IMR-90 (cell line): ENCODE results near the gene RHOG. TPM values are rescaled to one million over a fixed set of nuclear protein-coding genes. Genes with fewer than 3 reads are reported as not detected.

Experiments
- ATAC-seq: fragments of 200-7000 bp; cut with Tn5 transposase; 2 replicates; pipeline ENCODE4 v1.9.1; 2020; ENCODE audit warnings: low read depth, mild to moderate bottlenecking, moderate library complexity
- BruUV-seq: library from RNA; stranded (reverse); fragments of 400-500 nt; replicated peaks from 2 replicates; lab custom pipeline; 2021; lab: Mats Ljungman, UMichigan
- CTCF ChIA-PET: fragments of 300-600 bp; formaldehyde crosslinking; extraction: SDS; loops from one replicate; lab custom pipeline; 2021; ENCODE audit warnings: antibody characterized with exemption; lab: Yijun Ruan, JAX
- POLR2A ChIA-PET: fragments of 300-600 bp; sonication (Branson Sonifier 250); formaldehyde crosslinking; loops from one replicate; lab custom pipeline; 2022; ENCODE audit warnings: antibody characterized with exemption; ENCODE audit not compliant: unreplicated experiment; lab: Charles Lee
- DNase-seq: peaks from one replicate; pipeline ENCODE4 v3.0.0; 2013
- H2AFZ ChIP-seq: replicated peaks from 2 replicates; pipeline ENCODE3; 2013; ENCODE audit warnings: low read length, mild to moderate bottlenecking; ENCODE audit not compliant: poor library complexity
- H2AK5ac ChIP-seq: 2 replicates; pipeline ENCODE4 v1.6.1; 2013; ENCODE audit warnings: low read depth, low read length, inconsistent platforms
- H2AK9ac ChIP-seq: replicated peaks from 2 replicates; pipeline ENCODE3; 2013; ENCODE audit warnings: mild to moderate bottlenecking, low read depth, low read length, moderate library complexity; ENCODE audit not compliant: poor library complexity
- H2BK120ac ChIP-seq: 2 replicates; pipeline ENCODE4 v1.6.1; 2013; ENCODE audit warnings: low read depth, low read length, inconsistent platforms
- H2BK15ac ChIP-seq: 3 replicates; pipeline ENCODE4 v1.6.1; 2013; ENCODE audit warnings: low read depth, low read length, inconsistent platforms
- H2BK20ac ChIP-seq: 2 replicates; pipeline ENCODE4 v1.6.1; 2013; ENCODE audit warnings: low read depth, mild to moderate bottlenecking, inconsistent platforms, low read length, moderate library complexity
- H2BK5ac ChIP-seq: 2 replicates; pipeline ENCODE4 v1.6.1; 2013; ENCODE audit warnings: mild to moderate bottlenecking, low read depth, low read length, inconsistent platforms; ENCODE audit not compliant: poor library complexity, severe bottlenecking
- H3K14ac ChIP-seq: replicated peaks from 2 replicates; pipeline ENCODE4 v1.6.1; 2013; ENCODE audit warnings: low read depth, low read length, inconsistent platforms
- H3K18ac ChIP-seq: 2 replicates; pipeline ENCODE4 v1.6.1; 2013; ENCODE audit warnings: low read depth, low read length, control low read depth
- H3K23ac ChIP-seq: 2 replicates; pipeline ENCODE4 v1.6.1; 2013; ENCODE audit warnings: low read depth, low read length, inconsistent platforms
- H3K27ac ChIP-seq: 2 replicates; pipeline ENCODE4 v1.5.1; 2013; ENCODE audit warnings: mild to moderate bottlenecking, control low read depth, low read length; ENCODE audit not compliant: insufficient read depth
- H3K27me3 ChIP-seq: 2 replicates; pipeline ENCODE4 v1.6.1; 2013; ENCODE audit warnings: low read length; ENCODE audit not compliant: control insufficient read depth, insufficient read depth
- H3K36me3 ChIP-seq: 2 replicates; pipeline ENCODE4 v1.6.1; 2013; ENCODE audit warnings: low read length, mixed read lengths; ENCODE audit not compliant: control insufficient read depth, insufficient read depth
- H3K4ac ChIP-seq: 2 replicates; pipeline ENCODE4 v1.6.1; 2013; ENCODE audit warnings: low read depth, low read length, inconsistent platforms
- H3K4me1 ChIP-seq: 2 replicates; pipeline ENCODE4 v1.6.1; 2013; ENCODE audit warnings: low read length, mixed read lengths; ENCODE audit not compliant: control insufficient read depth, insufficient read depth
- H3K4me2 ChIP-seq: 2 replicates; pipeline ENCODE4 v1.6.1; 2013; ENCODE audit warnings: low read depth, mild to moderate bottlenecking, control low read depth, low read length, moderate library complexity
- H3K4me3 ChIP-seq: 2 replicates; pipeline ENCODE4 v1.5.1; 2013; ENCODE audit warnings: low read depth, mild to moderate bottlenecking, control low read depth, low read length, moderate library complexity; ENCODE audit not compliant: insufficient read depth
- H3K56ac ChIP-seq: 2 replicates; pipeline ENCODE4 v1.6.1; 2013; ENCODE audit warnings: low read length, inconsistent platforms; ENCODE audit not compliant: insufficient read depth; ENCODE audit errors: extremely low read depth
- H3K79me1 ChIP-seq, 2 experiments: 2 replicates each; pipeline ENCODE4 v1.6.1; 2013; ENCODE audit warnings: low read length in 2 of 2, inconsistent platforms in 1 of 2, low read depth in 1 of 2
- H3K9ac ChIP-seq: 2 replicates; pipeline ENCODE4 v1.6.1; 2013; ENCODE audit warnings: low read depth, low read length, control low read depth
- H3K9me1 ChIP-seq: 2 replicates; pipeline ENCODE4 v1.6.1; 2013; ENCODE audit warnings: low read length, inconsistent platforms; ENCODE audit not compliant: insufficient read depth
- H3K9me3 ChIP-seq: 2 replicates; pipeline ENCODE4 v1.6.1; 2013; ENCODE audit warnings: low read length; ENCODE audit not compliant: control insufficient read depth, insufficient read depth
- H4K20me1 ChIP-seq: 2 replicates; pipeline ENCODE4 v1.6.1; 2013; ENCODE audit warnings: low read length, inconsistent platforms; ENCODE audit not compliant: insufficient read depth
- H4K5ac ChIP-seq: 2 replicates; pipeline ENCODE4 v1.6.1; 2013; ENCODE audit warnings: mild to moderate bottlenecking, low read depth, low read length, control low read depth
- H4K8ac ChIP-seq, 2 experiments: 2 replicates each; pipeline ENCODE4 v1.6.1; 2013; ENCODE audit warnings: low read depth in 2 of 2, low read length in 2 of 2, control low read depth in 1 of 2, inconsistent platforms in 1 of 2
- H4K91ac ChIP-seq: 2 replicates; pipeline ENCODE4 v1.6.1; 2013; ENCODE audit warnings: low read depth, low read length, inconsistent platforms; ENCODE audit not compliant: insufficient read depth
- BHLHE40 ChIP-seq: fragments of 150-350 bp; IDR thresholded peaks from 2 replicates; pipeline ENCODE4 v1.6.1; 2016; ENCODE audit warnings: mild to moderate bottlenecking, low read depth, low read length
- CEBPB ChIP-seq: IDR thresholded peaks from 2 replicates; pipeline ENCODE4 v1.6.1; 2012; ENCODE audit warnings: low read depth, low read length, improper control_type of control experiment
- FOS ChIP-seq: fragments of 150-350 bp; IDR thresholded peaks from 2 replicates; pipeline ENCODE4 v1.6.1; 2016; ENCODE audit warnings: low read depth, low read length
- MXI1 ChIP-seq: IDR thresholded peaks from 2 replicates; pipeline ENCODE4 v1.6.1; 2012; ENCODE audit warnings: low read depth, mild to moderate bottlenecking, low read length, moderate library complexity, borderline replicate concordance
- RAD21 ChIP-seq: IDR thresholded peaks from 2 replicates; pipeline ENCODE4 v1.6.1; 2012; ENCODE audit warnings: low read length, improper control_type of control experiment
- SMC3 ChIP-seq: fragments of 150-350 bp; IDR thresholded peaks from 2 replicates; pipeline ENCODE4 v1.6.1; 2016; ENCODE audit warnings: low read depth, mild to moderate bottlenecking, antibody characterized with exemption, low read length, moderate library complexity
- WGBS, 2 experiments: methylation state at CpG; one replicate each; pipeline versions ENCODE4 v1.1.5 to v1.1.7; 2013; ENCODE audit warnings: missing lambda C conversion rate in 2 of 2; ENCODE audit not compliant: insufficient read length in 1 of 2; ENCODE audit errors: extremely low coverage in 2 of 2; 5-methylcytosine and 5-hydroxymethylcytosine counted together
- dilution Hi-C: fragments of 300-500 bp; cut with HindIII; formaldehyde crosslinking; loops from one replicate; pipeline ENCODE4 v1.14.3; 2018; ENCODE audit warnings: low sequenced_read_pairs; ENCODE audit not compliant: unreplicated experiment
- in situ Hi-C: fragments of 300-500 bp; cut with MboI; formaldehyde crosslinking; loops from 3 replicates; pipeline ENCODE4 v1.14.3; 2019; ENCODE audit warnings: low sequenced_read_pairs, inconsistent platforms, mixed read lengths
- intact Hi-C: fragments of 100-400 bp; cut with micrococcal nuclease; formaldehyde crosslinking; loops from 2 replicates; pipeline ENCODE4 v1.10.0; 2022
- polyA plus RNA-seq, 3 experiments: library from polyadenylated mRNA; depleted of rRNA; stranded (reverse); fragments of >200 nt; gene quantifications; 2 replicates each; pipeline ENCODE4 v1.2.3, GENCODE V29; 2012; ENCODE audit warnings: low replicate concordance in 1 of 3
- total RNA-seq: library from RNA; depleted of rRNA; stranded (reverse); fragments of >200 nt; gene quantifications from 2 replicates; pipeline ENCODE4 v1.2.3, GENCODE V29; 2012

RHOG gene
- total and polyA plus RNA-seq, 2 of the 4 experiments (the other 2 are of a cell fraction), result 16.3 to 114 TPM

GRCh38 chr11:3856856-3857553 lies 16.2 kb upstream of the RHOG start:
- Histone ChIP-seq H3K56ac (no peak overlapping the region), H3K9me1 (peaks cover 23% of the 10 kb centered on the region), H3K4me3 (peak overlapping the region; percentile 83; the same call in 1 of the 2 replicates), H3K79me1 (peaks cover 24 to 48% of the 10 kb centered on the region in 2 experiments), H2AK9ac (peak overlapping the region; percentile 31), H3K4me1 (peaks cover 20% of the 10 kb centered on the region), H2AK5ac (no peak overlapping the region), H2BK15ac (no peak overlapping the region), H3K4me2 (peak overlapping the region; percentile 98), H3K9ac (no peak overlapping the region), H2BK5ac (no peak overlapping the region), H4K20me1 (no peaks in the 10 kb centered on the region), H3K36me3 (no peaks in the 10 kb centered on the region), H3K18ac (no peak overlapping the region), H2AFZ (no peak overlapping the region), H3K27ac (no peak overlapping the region), H4K91ac (no peak overlapping the region), H3K4ac (no peak overlapping the region), H4K5ac (no peak overlapping the region), H3K9me3 (no peaks in the 10 kb centered on the region), H3K27me3 (no peaks in the 10 kb centered on the region), H4K8ac (no peak overlapping the region), H2BK120ac (no peak overlapping the region), H2BK20ac (no peak overlapping the region), H3K14ac (no peak overlapping the region), H3K23ac (peak overlapping the region; percentile 93)
- DNase-seq, result no peak
- ChIA-PET POLR2A (no interaction called here), CTCF (interaction anchor here (0.6 to 9.2 kb wide), 2 partner anchors 16 to 214 kb away, joined by 3 to 186 read pairs; no protein-coding TSS in a partner anchor)
- in situ Hi-C loops (no loop called here), dilution Hi-C loops (no loop called here), intact Hi-C loops (loop anchor here (5.0 to 10.0 kb wide), 2 partner anchors 85 to 402 kb away; no protein-coding TSS in a partner anchor)
- TF ChIP-seq RAD21 (no peak), FOS (no peak), BHLHE40 (no peak), CEBPB (no peak), MXI1 (no peak), SMC3 (no peak)
- no peak for ATAC-seq
- WGBS, 2 experiments, result 50% methylated on average over 1 of the region's 5 CpGs; no CpG with 5 or more reads in 1 of the 2 experiments
- no TSS peak for BruUV-seq
